Transverse colon (tissue), 4 donors: ENCODE data around the gene EGLN1. TPM values are rescaled to one million over a fixed set of nuclear protein-coding genes. Genes with fewer than 3 reads are reported as not detected.

Source experiments
- DNase-seq: peaks from one replicate; pipeline ENCODE4 v3.0.0-alpha.2; 2019
- H3K27ac ChIP-seq, 4 donors: fragments of 200-600 bp; sonication (generic); 2 replicates each; pipeline ENCODE4 v1.5.1; 2016 to 2018; ENCODE audit warnings: inconsistent platforms in 4 of 4
- H3K27me3 ChIP-seq: fragments of 200-600 bp; sonication (generic); 2 replicates; pipeline ENCODE4 v1.5.1; 2017; ENCODE audit warnings: inconsistent platforms
- H3K36me3 ChIP-seq, 4 donors: fragments of 200-600 bp; sonication (generic); 2 replicates each; pipeline ENCODE4 v1.5.1; 2017 to 2019; ENCODE audit warnings: inconsistent platforms in 4 of 4
- H3K4me1 ChIP-seq, 4 donors: fragments of 200-600 bp; sonication (generic); 2 replicates each; pipeline ENCODE4 v1.5.1; 2017 to 2020; ENCODE audit warnings: inconsistent platforms in 4 of 4
- H3K4me3 ChIP-seq, 4 donors: fragments of 200-600 bp; sonication (generic); 1 replicate in 1 of 4; 2 replicates in 3 of 4; pipeline versions ENCODE4 v1.5.1 to v1.6.1; 2017 to 2019; ENCODE audit warnings: inconsistent platforms in 4 of 4
- H3K9me3 ChIP-seq, 2 donors: fragments of 200-600 bp; sonication (generic); 2 replicates each; pipeline ENCODE4 v1.5.1; 2017 to 2019; ENCODE audit warnings: inconsistent platforms in 2 of 2
- CTCF ChIP-seq, 5 experiments: fragments of 200-600 bp in 3 of 5; fragments of 450-650 bp in 2 of 5; sonication (generic) in 3 of 5; IDR thresholded peaks; 1 replicate in 2 of 5; 2 replicates in 3 of 5; pipeline ENCODE4 v1.5.1; 2016 to 2017; ENCODE audit warnings: antibody characterized with exemption in 5 of 5, inconsistent platforms in 3 of 5, mild to moderate bottlenecking in 2 of 5, moderate library complexity in 1 of 5
- EP300 ChIP-seq: sonication (generic); formaldehyde crosslinking; IDR thresholded peaks from one replicate; pipeline ENCODE4 v1.6.1; 2017; ENCODE audit warnings: antibody characterized with exemption, low read depth
- POLR2A ChIP-seq: fragments of 450-650 bp; IDR thresholded peaks from one replicate; pipeline ENCODE4 v1.6.1; 2016; ENCODE audit warnings: antibody characterized with exemption, mild to moderate bottlenecking, moderate library complexity
- POLR2AphosphoS5 ChIP-seq, 3 donors: sonication (generic); formaldehyde crosslinking; IDR thresholded peaks; one replicate each; pipeline ENCODE4 v1.6.1; 2016; ENCODE audit warnings: antibody characterized with exemption in 3 of 3
- WGBS, 2 donors: methylation state at CpG; one replicate each; pipeline ENCODE4 v1.1.5; 2018; ENCODE audit warnings: low coverage in 1 of 2; 5-methylcytosine and 5-hydroxymethylcytosine counted together
- in situ Hi-C, 4 donors: fragments of 200-750 bp; cut with MboI; loops; one replicate each; pipeline versions ENCODE4 v1.15.0 to v1.15.1; 2017; ENCODE audit warnings: low sequenced_read_pairs in 3 of 4, low pct_ligation_motif_present in 1 of 4, low pct_unique_long_range_greater_than_20kb in 1 of 4
- intact Hi-C: fragments of 100-400 bp; cut with DNase I; formaldehyde crosslinking; loops from one replicate; pipeline ENCODE4 v1.15.1; 2023; ENCODE audit warnings: low total_unique reads
- total RNA-seq, 4 donors: library from RNA; depleted of rRNA; stranded (reverse); fragments of >200 nt; gene quantifications; one replicate each; pipeline ENCODE4 v1.1.0, GENCODE V29; 2016

The EGLN1 gene
- total RNA-seq, 4 donors from 2014 or later = 40.2 to 69.2 (median 51.7) TPM

- peaks cover 0 to 21% (median 5%) of the 10 kb centered on the region in 4 donors for H3K4me1 ChIP-seq
- intact Hi-C loops (no loop called here), in situ Hi-C loops (no loop called here)
- H3K36me3 ChIP-seq = no peaks in the 10 kb centered on the region
- no peak for TF ChIP-seq EP300
- no peak for TF ChIP-seq POLR2AphosphoS5 (IDR thresholded peaks at IDR 0.05)
- no peak for TF ChIP-seq POLR2A
- TF ChIP-seq CTCF (IDR thresholded peaks at IDR 0.05) = no peak
- no peak for DNase-seq
- no peaks in the 10 kb centered on the region for H3K9me3 ChIP-seq
- WGBS, 2 donors = 57 to 81% methylated on average over 1 to 4 of the region's 4 CpGs
- H3K4me3 ChIP-seq = no peak overlapping the region
- no peaks in the 10 kb centered on the region for H3K27me3 ChIP-seq
- no peak overlapping the region for H3K27ac ChIP-seq
Measured at GRCh38 chr1:231376101-231376500, 46.0 kb downstream of the EGLN1 start.

GRCh38 chr1:231374394-231374793, 47.7 kb downstream of the EGLN1 start:
- H3K27me3 ChIP-seq = no peaks in the 10 kb centered on the region
- intact Hi-C loops (no loop called here), in situ Hi-C loops (no loop called here)
- WGBS, 2 donors = 90 to 100% methylated on average over 4 of the region's 4 CpGs
- no peak overlapping the region for H3K27ac ChIP-seq
- TF ChIP-seq CTCF (IDR thresholded peaks at IDR 0.05) = no peak
- TF ChIP-seq EP300 = no peak
- TF ChIP-seq POLR2A = no peak
- no peak for TF ChIP-seq POLR2AphosphoS5 (IDR thresholded peaks at IDR 0.05)
- no peak overlapping the region for H3K4me3 ChIP-seq
- H3K36me3 ChIP-seq = no peaks in the 10 kb centered on the region
- no peaks in the 10 kb centered on the region for H3K9me3 ChIP-seq
- DNase-seq = no peak
- peaks cover 0 to 21% (median 5%) of the 10 kb centered on the region in 4 donors for H3K4me1 ChIP-seq

- Histone ChIP-seq H3K36me3 (peaks cover 0 to 4% (median 0%) of the 10 kb centered on the region in 4 donors), H3K4me1 (peaks cover 0 to 11% (median 3%) of the 10 kb centered on the region in 4 donors), H3K27ac (no peak overlapping the region), H3K9me3 (no peaks in the 10 kb centered on the region), H3K4me3 (no peak overlapping the region), H3K27me3 (no peaks in the 10 kb centered on the region)
- in situ Hi-C loops (no loop called here), intact Hi-C loops (no loop called here)
- TF ChIP-seq EP300 (no peak), POLR2A (no peak), POLR2AphosphoS5 (IDR thresholded peaks at IDR 0.05) (no peak), CTCF (IDR thresholded peaks at IDR 0.05) (no peak)
- no peak for DNase-seq
Measured at GRCh38 chr1:231372501-231372900, 49.6 kb downstream of the EGLN1 start.

- no peaks in the 10 kb centered on the region for H3K9me3 ChIP-seq
- H3K27me3 ChIP-seq = no peaks in the 10 kb centered on the region
- TF ChIP-seq CTCF (IDR thresholded peaks at IDR 0.05) (no peak), POLR2A (no peak), EP300 (no peak), POLR2AphosphoS5 (IDR thresholded peaks at IDR 0.05) (no peak)
- intact Hi-C loops = no loop called here
- no peak overlapping the region for H3K4me3 ChIP-seq
- no peak overlapping the region for H3K27ac ChIP-seq
- in situ Hi-C loops = no loop called here
- no peak for DNase-seq
- peaks cover 0 to 12% (median 0%) of the 10 kb centered on the region in 4 donors for H3K36me3 ChIP-seq
- H3K4me1 ChIP-seq = no peaks in the 10 kb centered on the region
- WGBS, 2 donors = 79 to 81% methylated on average over 2 to 3 of the region's 3 CpGs
Measured at GRCh38 chr1:231369282-231369681, 52.8 kb downstream of the EGLN1 start.
